PC-9 (cell line): ENCODE measurements around the gene C17orf75. TPM values are rescaled to one million over a fixed set of nuclear protein-coding genes. Genes with fewer than 3 reads are reported as not detected.

Experiments
- BruUV-seq: library from RNA; stranded (reverse); fragments of 400-500 nt; replicated peaks from 2 replicates; lab custom pipeline; 2021; lab: Mats Ljungman, UMichigan
- CTCF ChIA-PET: fragments of 300-600 bp; sonication (Branson Sonifier 250); formaldehyde crosslinking; loops from one replicate; lab custom pipeline; 2022; ENCODE audit warnings: antibody characterized with exemption; lab: Charles Lee
- POLR2A ChIA-PET: fragments of 300-600 bp; sonication (Branson Sonifier 250); formaldehyde crosslinking; loops from one replicate; lab custom pipeline; 2022; ENCODE audit warnings: antibody characterized with exemption; ENCODE audit not compliant: unreplicated experiment; lab: Charles Lee
- DNase-seq, 2 experiments: peaks; one replicate each; pipeline versions ENCODE4 v3.0.0 to v3.0.0-alpha.2; 2015 to 2022; ENCODE audit warnings: mixed read lengths in 1 of 2
- H2AFZ ChIP-seq: fragments of 200-600 bp; sonication (generic); 2 replicates; pipeline ENCODE4 v1.8.1; 2017; ENCODE audit warnings: antibody characterized with exemption
- H3F3A ChIP-seq: fragments of 200-600 bp; sonication (generic); 2 replicates; pipeline ENCODE4 v1.8.1; 2017; ENCODE audit warnings: antibody characterized with exemption, mild to moderate bottlenecking, low read depth; ENCODE audit not compliant: insufficient read depth
- H3K27ac ChIP-seq: fragments of 200-600 bp; sonication (generic); 2 replicates; pipeline ENCODE4 v1.6.1; 2016; ENCODE audit warnings: mixed run types
- H3K27me3 ChIP-seq: fragments of 200-600 bp; sonication (generic); 2 replicates; pipeline ENCODE4 v1.6.1; 2016; ENCODE audit warnings: low read depth, mixed run types; ENCODE audit not compliant: insufficient read depth
- H3K36me3 ChIP-seq: fragments of 200-600 bp; sonication (generic); 2 replicates; pipeline ENCODE4 v1.6.1; 2016; ENCODE audit warnings: low read depth, mixed run types
- H3K4me1 ChIP-seq: fragments of 200-600 bp; sonication (generic); replicated peaks from 2 replicates; pipeline ENCODE4 v1.6.1; 2016; ENCODE audit warnings: mixed run types; ENCODE audit not compliant: insufficient read depth
- H3K4me2 ChIP-seq: fragments of 200-600 bp; sonication (generic); 2 replicates; pipeline ENCODE4 v1.6.1; 2017; ENCODE audit warnings: mixed run types
- H3K4me3 ChIP-seq: fragments of 200-600 bp; sonication (generic); 2 replicates; pipeline ENCODE4 v1.6.1; 2016; ENCODE audit warnings: mixed run types
- H3K79me2 ChIP-seq: fragments of 200-600 bp; sonication (generic); 2 replicates; pipeline ENCODE4 v1.6.1; 2017; ENCODE audit warnings: low read depth, mixed run types
- H3K9me2 ChIP-seq: fragments of 200-600 bp; sonication (generic); 2 replicates; pipeline ENCODE4 v1.8.1; 2017; ENCODE audit warnings: mild to moderate bottlenecking; ENCODE audit not compliant: insufficient read depth
- H3K9me3 ChIP-seq: fragments of 200-600 bp; sonication (generic); 2 replicates; pipeline ENCODE4 v1.8.1; 2016; ENCODE audit warnings: low read depth; ENCODE audit not compliant: insufficient read depth
- H4K20me1 ChIP-seq: fragments of 200-600 bp; sonication (generic); 2 replicates; pipeline ENCODE4 v1.8.1; 2017; ENCODE audit not compliant: insufficient read depth
- CTCF ChIP-seq: fragments of 200-600 bp; sonication (generic); conservative IDR thresholded peaks from 2 replicates; pipeline ENCODE4 v1.6.1; 2017; ENCODE audit warnings: mixed run types, antibody characterized with exemption, mild to moderate bottlenecking, moderate library complexity
- EZH2 ChIP-seq: fragments of 200-600 bp; sonication (generic); IDR thresholded peaks from 2 replicates; pipeline ENCODE4 v1.8.0; 2017; ENCODE audit warnings: antibody characterized with exemption, low read depth
- intact Hi-C: fragments of 100-400 bp; cut with micrococcal nuclease; formaldehyde crosslinking; loops from one replicate; pipeline ENCODE4 v1.10.0; 2022; ENCODE audit not compliant: unreplicated experiment
- total RNA-seq: library from RNA; stranded (reverse); gene quantifications from 2 replicates; pipeline ENCODE4 v1.2.3, GENCODE V29; 2021

Gene C17orf75
- total RNA-seq, 1 experiment from 2014 or later: 33.3 TPM

- Histone ChIP-seq H3K79me2 (peaks cover 90% of the 10 kb centered on the region), H3K27me3 (no peaks in the 10 kb centered on the region), H3K4me2 (no peak overlapping the region), H3K27ac (peak overlapping the region; percentile 21; the same call in 1 of the 2 replicates), H2AFZ (no peak overlapping the region), H3K9me3 (no peaks in the 10 kb centered on the region), H3K9me2 (no peaks in the 10 kb centered on the region), H3K36me3 (peaks cover 78% of the 10 kb centered on the region), H3K4me3 (no peak overlapping the region), H4K20me1 (peaks cover 93% of the 10 kb centered on the region), H3F3A (peaks cover 82% of the 10 kb centered on the region), H3K4me1 (peaks cover 7% of the 10 kb centered on the region)
- intact Hi-C loops: no loop called here
- no TSS peak for BruUV-seq
- no peak for TF ChIP-seq EZH2
- no peak for TF ChIP-seq CTCF
- ChIA-PET CTCF (no interaction called here), POLR2A (no interaction called here)
- DNase-seq: no peak
These were observed 19.3 kb upstream of the C17orf75 start for GRCh38 chr17:32361270-32361669.

DNA sequence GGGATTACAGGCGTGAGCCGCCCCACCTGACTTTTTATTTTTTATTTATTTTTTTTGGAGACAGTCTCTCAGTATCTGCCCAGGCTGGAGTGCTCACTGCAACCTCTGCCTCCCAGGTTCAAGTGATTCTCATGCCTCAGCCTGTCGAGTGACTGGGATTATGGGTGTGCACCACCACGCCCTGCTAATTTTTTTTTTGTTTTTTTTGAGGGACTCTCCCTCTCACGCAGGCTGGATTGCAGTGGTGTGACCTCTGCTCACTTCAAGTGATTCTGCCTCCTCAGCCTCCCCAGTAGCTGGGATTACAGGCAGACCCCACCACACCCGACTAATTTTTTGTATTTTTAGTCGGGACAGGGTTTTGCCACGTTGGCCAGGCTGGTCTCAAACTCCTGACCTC is 15.6 kb upstream of the C17orf75 start:
- no peak for DNase-seq
- H3K4me2 ChIP-seq: no peak overlapping the region
- H3K4me3 ChIP-seq: no peak overlapping the region
- intact Hi-C loops: no loop called here
- no peak overlapping the region for H3K27ac ChIP-seq
- ChIA-PET POLR2A (no interaction called here), CTCF (no interaction called here)
- BruUV-seq: no TSS peak
- no peaks in the 10 kb centered on the region for H3K27me3 ChIP-seq
- peaks cover 69% of the 10 kb centered on the region for H3K36me3 ChIP-seq
- no peaks in the 10 kb centered on the region for H3K9me3 ChIP-seq
- TF ChIP-seq EZH2: no peak
- no peak for TF ChIP-seq CTCF
- H3K79me2 ChIP-seq: peaks cover 97% of the 10 kb centered on the region
- no peak overlapping the region for H2AFZ ChIP-seq
- H3F3A ChIP-seq: peaks cover 78% of the 10 kb centered on the region
- H4K20me1 ChIP-seq: peaks cover 95% of the 10 kb centered on the region
- H3K9me2 ChIP-seq: no peaks in the 10 kb centered on the region
- H3K4me1 ChIP-seq: peaks cover 36% of the 10 kb centered on the region

GRCh38 chr17:32356750-32357149 is 14.8 kb upstream of the C17orf75 start:
- Histone ChIP-seq H3K27ac (no peak overlapping the region), H3K79me2 (peaks cover 97% of the 10 kb centered on the region), H3K36me3 (peaks cover 70% of the 10 kb centered on the region), H3K4me3 (no peak overlapping the region), H3K4me1 (peaks cover 42% of the 10 kb centered on the region), H3K9me2 (no peaks in the 10 kb centered on the region), H3F3A (peaks cover 74% of the 10 kb centered on the region), H4K20me1 (peaks cover 95% of the 10 kb centered on the region), H3K4me2 (0 out of 2 replicates have a peak overlapping the region, but pooled peaks have one; percentile 43), H3K9me3 (no peaks in the 10 kb centered on the region), H3K27me3 (no peaks in the 10 kb centered on the region), H2AFZ (no peak overlapping the region)
- ChIA-PET CTCF (no interaction called here), POLR2A (no interaction called here)
- intact Hi-C loops: no loop called here
- peak; percentile 10 to 42 for DNase-seq
- no TSS peak for BruUV-seq
- no peak for TF ChIP-seq EZH2
- TF ChIP-seq CTCF: no peak
